Measurements from ENCODE around the gene SMPD3.

GRCh38 chr16:68408967-68409366 is 39.3 kb downstream of the SMPD3 start:
- no peak for TF ChIP-seq CTCF (conservative IDR thresholded peaks at IDR 0.05; ENCODE audit: low read depth, low read length)
- no peak for TF ChIP-seq CHD1 (IDR thresholded peaks at IDR 0.05; ENCODE audit: low read depth, low read length)
- TF ChIP-seq NFE2L2 (IDR thresholded peaks at IDR 0.05; ENCODE audit: low read depth, low read length) = no peak
- no peak for TF ChIP-seq POLR2A (IDR thresholded peaks at IDR 0.05; ENCODE audit: low read depth, low read length)
- TF ChIP-seq MAZ (IDR thresholded peaks at IDR 0.05; ENCODE audit: borderline replicate concordance, low read depth, low read length) = no peak
- no peak for TF ChIP-seq ELK1 (IDR thresholded peaks at IDR 0.05; ENCODE audit: borderline replicate concordance, low read depth, low read length)
- TF ChIP-seq RCOR1 (IDR thresholded peaks at IDR 0.05; ENCODE audit: insufficient replicate concordance, low read length) = no peak
- TF ChIP-seq BHLHE40 (IDR thresholded peaks at IDR 0.05; ENCODE audit: low read depth, low read length) = no peak
- TF ChIP-seq SMC3 (IDR thresholded peaks at IDR 0.05; ENCODE audit: low read depth, low read length) = no peak
- no peak for TF ChIP-seq RFX5 (IDR thresholded peaks at IDR 0.05; ENCODE audit: low read depth, low read length)

Data from IMR-90 (cell line).